Kidney (tissue), 14 donors: ENCODE data around the gene ACTR1A. TPM values are rescaled to one million over a fixed set of nuclear protein-coding genes. Genes with fewer than 3 reads are reported as not detected.
A peak's percentile ranks its signal among the peaks of the same experiment; 100 is the strongest.

ENCODE experiments used
- DNase-seq, 5 donors: peaks; one replicate each; pipeline ENCODE4 v3.0.0-alpha.2; 2013 to 2020
- FAIRE-seq: peaks from 2 replicates; lab custom pipeline; 2012; peaks lifted over from hg19 to GRCh38; lab: Jason Lieb, UNC
- H3K27ac ChIP-seq, 2 donors: one replicate each; pipeline ENCODE4 v1.7.0; 2013; ENCODE audit warnings: low read depth in 2 of 2, low read length in 2 of 2, inconsistent platforms in 1 of 2
- H3K27me3 ChIP-seq: one replicate; pipeline ENCODE4 v1.7.1; 2013; ENCODE audit warnings: low read length, inconsistent platforms; ENCODE audit not compliant: control insufficient read depth, insufficient read depth
- H3K36me3 ChIP-seq, 3 donors: one replicate each; pipeline versions ENCODE4 v1.7.0 to v1.7.1; 2013; ENCODE audit warnings: low read length in 3 of 3, control low read depth in 1 of 3, inconsistent platforms in 1 of 3; ENCODE audit not compliant: insufficient read depth in 3 of 3, control insufficient read depth in 2 of 3
- H3K4me1 ChIP-seq, 3 donors: one replicate each; pipeline versions ENCODE4 v1.7.0 to v1.7.1; 2013; ENCODE audit warnings: low read length in 3 of 3, inconsistent platforms in 1 of 3, low read depth in 1 of 3; ENCODE audit not compliant: control insufficient read depth in 2 of 3, insufficient read depth in 2 of 3
- H3K4me3 ChIP-seq, 3 donors: one replicate each; pipeline versions ENCODE4 v1.7.0 to v1.8.1; 2013; ENCODE audit warnings: low read length in 3 of 3, control low read depth in 1 of 3, inconsistent platforms in 1 of 3
- H3K9ac ChIP-seq, 3 donors: one replicate each; pipeline versions ENCODE4 v1.7.0 to v1.7.1; 2013; ENCODE audit warnings: low read length in 3 of 3, control low read depth in 1 of 3, inconsistent platforms in 1 of 3
- H3K9me3 ChIP-seq, 3 donors: one replicate each; pipeline versions ENCODE4 v1.7.0 to v1.7.1; 2013; ENCODE audit warnings: low read length in 3 of 3, control low read depth in 1 of 3, inconsistent platforms in 1 of 3; ENCODE audit not compliant: control insufficient read depth in 2 of 3, insufficient read depth in 1 of 3
- intact Hi-C: fragments of 100-400 bp; cut with DNase I; formaldehyde crosslinking; loops from one replicate; pipeline ENCODE4 v1.11.1; 2022
- polyA plus RNA-seq: library from polyadenylated mRNA; stranded (reverse); fragments of 350-450 nt; fragmentation: Illumina TruSeq; extraction: RNeasy Lipid Tissue Mini Kit (QIAGEN cat#74804); gene quantifications from one replicate; pipeline ENCODE4 v1.2.3, GENCODE V29; 2014; ENCODE audit warnings: low read depth, low replicate concordance; ENCODE audit not compliant: insufficient read depth
- total RNA-seq: library from RNA; stranded (reverse); fragmentation: NEBNext Ultra II Directional; extraction: Animal tissue kit (Norgen Biotek cat#: 25700); gene quantifications from one replicate; pipeline ENCODE4 v1.2.1, GENCODE V29; 2021
- TF ChIP-seq, protein P1 (sequence below): IDR thresholded peaks from 3 replicates; pipeline ENCODE4 v1.5.1; 2012; ENCODE audit warnings: mild to moderate bottlenecking, moderate library complexity, borderline replicate concordance; ENCODE audit not compliant: insufficient read depth; ENCODE audit errors: extremely low read depth
- donor health status: control.
- donor health status: control.
- donor health status: control.
- donor health status: control.
- donor health status: control.
- donor health status: DM: yes; HTN: yes; CAD: no.
- donor health status: Normal renal cell carcinoma (clear cell type).

ACTR1A gene
- total and polyA plus RNA-seq, 2 donors from 2014 or later: 74.2 to 74.7 TPM

DNA sequence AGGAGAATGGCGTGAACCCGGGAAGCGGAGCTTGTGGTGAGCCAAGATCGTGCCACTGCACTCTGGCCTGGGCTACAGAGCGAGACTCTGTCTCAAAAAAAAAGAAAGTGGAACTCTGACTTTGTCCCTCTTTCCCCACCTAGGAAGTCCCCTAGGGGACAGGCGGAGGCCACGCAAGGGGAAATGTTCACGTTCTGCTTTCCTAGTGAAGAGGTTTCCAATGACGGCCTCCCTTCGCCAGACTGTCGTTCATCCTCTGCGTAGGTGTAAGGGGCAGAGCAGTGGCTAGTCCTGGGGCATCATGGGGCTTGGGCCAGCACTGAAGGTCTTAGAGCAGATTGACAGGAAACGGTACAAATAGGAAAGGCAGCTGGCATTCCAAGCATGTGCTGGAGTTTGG lies 31.8 kb upstream of the ACTR1A start:
- Histone ChIP-seq H3K27ac (no peak overlapping the region), H3K4me3 (no peak overlapping the region), H3K27me3 (no peaks in the 10 kb centered on the region), H3K36me3 (no peaks in the 10 kb centered on the region), H3K4me1 (peaks cover 0 to 2% (median under 1%) of the 10 kb centered on the region in 3 donors), H3K9ac (no peak overlapping the region), H3K9me3 (no peaks in the 10 kb centered on the region)
- FAIRE-seq (no peak), DNase-seq (no peak)
- TF ChIP-seq, protein P1, sequence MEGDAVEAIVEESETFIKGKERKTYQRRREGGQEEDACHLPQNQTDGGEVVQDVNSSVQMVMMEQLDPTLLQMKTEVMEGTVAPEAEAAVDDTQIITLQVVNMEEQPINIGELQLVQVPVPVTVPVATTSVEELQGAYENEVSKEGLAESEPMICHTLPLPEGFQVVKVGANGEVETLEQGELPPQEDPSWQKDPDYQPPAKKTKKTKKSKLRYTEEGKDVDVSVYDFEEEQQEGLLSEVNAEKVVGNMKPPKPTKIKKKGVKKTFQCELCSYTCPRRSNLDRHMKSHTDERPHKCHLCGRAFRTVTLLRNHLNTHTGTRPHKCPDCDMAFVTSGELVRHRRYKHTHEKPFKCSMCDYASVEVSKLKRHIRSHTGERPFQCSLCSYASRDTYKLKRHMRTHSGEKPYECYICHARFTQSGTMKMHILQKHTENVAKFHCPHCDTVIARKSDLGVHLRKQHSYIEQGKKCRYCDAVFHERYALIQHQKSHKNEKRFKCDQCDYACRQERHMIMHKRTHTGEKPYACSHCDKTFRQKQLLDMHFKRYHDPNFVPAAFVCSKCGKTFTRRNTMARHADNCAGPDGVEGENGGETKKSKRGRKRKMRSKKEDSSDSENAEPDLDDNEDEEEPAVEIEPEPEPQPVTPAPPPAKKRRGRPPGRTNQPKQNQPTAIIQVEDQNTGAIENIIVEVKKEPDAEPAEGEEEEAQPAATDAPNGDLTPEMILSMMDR: no peak
- intact Hi-C loops: no loop called here

DNA sequence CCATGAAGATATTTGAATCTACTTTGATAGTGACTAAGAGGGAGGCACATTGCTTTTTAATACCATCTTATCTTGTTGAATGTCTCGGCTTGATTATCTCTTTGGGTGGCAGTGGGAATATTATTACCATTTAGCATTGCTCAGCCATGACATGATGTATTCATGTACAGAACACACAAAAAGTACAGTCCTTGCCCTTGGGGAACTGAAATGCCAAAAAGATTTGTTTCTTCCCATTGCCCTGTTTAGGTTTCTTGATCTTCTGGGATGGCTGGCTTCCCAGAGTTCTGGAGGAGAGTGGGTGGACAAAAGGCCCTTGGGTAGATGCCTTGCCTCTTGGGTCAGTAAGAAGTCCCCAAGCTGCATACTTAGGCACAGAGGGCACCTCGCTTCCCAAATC lies 25.0 kb upstream of the ACTR1A start:
- TF ChIP-seq, protein P1: no peak
- H3K36me3 ChIP-seq: peaks cover 0 to 3% (median 0%) of the 10 kb centered on the region in 3 donors
- H3K4me1 ChIP-seq: peaks cover 0 to 8% (median 2%) of the 10 kb centered on the region in 3 donors
- peak in 2 of 5 donors; percentile 35 to 69 for DNase-seq
- H3K4me3 ChIP-seq: no peak overlapping the region
- H3K27me3 ChIP-seq: no peaks in the 10 kb centered on the region
- intact Hi-C loops: no loop called here
- H3K9ac ChIP-seq: no peak overlapping the region
- H3K27ac ChIP-seq: no peak overlapping the region
- no peak for FAIRE-seq
- no peaks in the 10 kb centered on the region for H3K9me3 ChIP-seq

DNA sequence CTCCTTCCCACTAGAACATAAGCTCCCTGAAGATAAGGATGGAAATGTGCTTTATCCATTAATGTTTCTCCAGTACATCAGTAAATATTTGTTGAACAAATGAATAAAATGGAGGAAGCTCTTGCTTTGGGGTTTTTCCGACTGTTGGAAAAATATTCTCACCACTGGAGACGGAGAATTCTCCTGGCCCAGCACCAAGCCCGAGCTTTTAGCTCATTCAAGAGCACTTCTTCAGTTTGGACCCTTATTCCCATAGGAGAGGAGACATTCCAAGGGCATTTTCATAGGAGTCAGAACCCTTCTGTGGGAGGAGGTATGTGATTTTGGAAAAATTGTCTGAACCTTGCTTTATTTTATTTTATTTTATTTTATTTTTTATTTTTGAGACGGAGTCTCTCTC lies 22.2 kb upstream of the ACTR1A start:
- no peak overlapping the region for H3K9ac ChIP-seq
- peaks cover 0 to 7% (median 5%) of the 10 kb centered on the region in 3 donors for H3K36me3 ChIP-seq
- H3K27me3 ChIP-seq: no peaks in the 10 kb centered on the region
- intact Hi-C loops: no loop called here
- DNase-seq: no peak
- no peak overlapping the region for H3K4me3 ChIP-seq
- peaks cover 0 to 9% (median 0%) of the 10 kb centered on the region in 3 donors for H3K4me1 ChIP-seq
- TF ChIP-seq, protein P1: no peak
- no peak for FAIRE-seq
- H3K27ac ChIP-seq: no peak overlapping the region
- H3K9me3 ChIP-seq: no peaks in the 10 kb centered on the region
